HL-60/S4 (cell line): ENCODE results near the gene EPHA4.

ENCODE experiments used
- in situ Hi-C: fragments of 300-500 bp; cut with MboI; formaldehyde crosslinking; loops from 2 replicates; pipeline ENCODE4 v1.14.3; 2022; ENCODE audit warnings: low sequenced_read_pairs

Gene EPHA4

DNA sequence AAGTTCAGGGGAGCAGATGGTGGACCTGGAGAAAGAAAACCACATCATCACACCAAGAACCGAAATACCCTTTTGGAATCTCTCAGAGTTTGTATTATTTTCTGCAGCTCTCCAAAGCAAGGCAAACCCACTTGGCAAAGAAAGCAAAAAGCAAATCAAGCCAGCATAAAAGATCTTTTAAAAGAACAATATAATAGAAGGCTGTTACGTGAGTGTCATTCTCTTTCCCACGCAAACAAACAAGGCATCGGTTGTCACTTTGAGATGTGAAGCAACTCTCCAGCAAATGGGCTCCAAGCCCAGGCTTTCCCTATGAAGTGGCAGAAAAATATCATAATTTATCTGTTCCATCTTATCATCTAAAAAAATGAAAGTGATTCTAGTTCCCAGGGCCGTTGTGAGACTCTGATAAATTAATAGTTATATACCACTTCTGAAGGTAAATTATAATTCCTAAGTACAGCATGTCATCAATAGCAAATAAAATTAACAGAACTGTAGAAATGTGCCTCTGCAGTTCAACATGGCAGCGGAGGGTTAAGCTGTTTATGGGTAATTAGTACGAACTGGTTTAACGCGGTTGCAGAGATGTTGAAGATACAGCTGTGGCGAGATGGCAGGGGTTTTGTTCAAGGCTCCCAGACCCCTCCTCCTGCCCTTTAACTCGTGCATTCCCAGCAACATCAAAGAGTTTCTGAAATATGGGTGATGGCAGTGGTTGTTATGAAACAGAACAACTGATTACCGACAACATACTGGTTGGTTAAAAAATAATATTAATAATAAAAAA is 89.2 kb downstream of the EPHA4 start:
- in situ Hi-C loops, result no loop called here

- in situ Hi-C loops, result no loop called here
Measured at GRCh38 chr2:221480821-221481220, 91.3 kb downstream of the EPHA4 start.

GRCh38 chr2:221480163-221480562 is 91.9 kb downstream of the EPHA4 start:
- in situ Hi-C loops, result no loop called here

GRCh38 chr2:221478485-221478863 is 93.6 kb downstream of the EPHA4 start:
- in situ Hi-C loops, result no loop called here

GRCh38 chr2:221477714-221478484 is 94.2 kb downstream of the EPHA4 start:
- in situ Hi-C loops, result no loop called here

- in situ Hi-C loops, result no loop called here
Measured at GRCh38 chr2:221476195-221476594, 95.9 kb downstream of the EPHA4 start.

GRCh38 chr2:221473451-221473850 is 98.7 kb downstream of the EPHA4 start:
- in situ Hi-C loops, result no loop called here

- in situ Hi-C loops, result no loop called here
Measured at GRCh38 chr2:221468317-221468716, 103.8 kb downstream of the EPHA4 start.

DNA sequence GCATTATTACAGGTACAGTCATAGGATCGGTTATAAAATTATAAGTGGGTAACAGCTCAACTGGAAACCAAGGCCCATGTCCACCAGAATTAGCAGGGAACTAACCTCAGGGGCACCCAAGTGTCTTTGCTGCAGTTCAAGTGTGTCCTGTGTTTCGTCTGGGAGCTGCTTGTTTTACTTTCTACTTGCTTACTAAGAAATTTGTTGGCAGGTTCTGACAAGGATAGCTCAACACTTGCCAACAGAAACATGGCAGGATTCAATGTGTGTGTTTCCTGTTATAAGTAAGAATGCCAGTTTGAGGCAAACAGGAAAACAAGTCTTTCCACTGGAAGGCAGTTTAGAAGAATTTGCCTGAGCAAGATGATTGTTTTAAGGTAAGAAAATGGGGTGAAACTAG is 104.5 kb downstream of the EPHA4 start:
- in situ Hi-C loops, result no loop called here

- in situ Hi-C loops, result no loop called here
Measured at GRCh38 chr2:221466744-221467143, 105.4 kb downstream of the EPHA4 start.

DNA sequence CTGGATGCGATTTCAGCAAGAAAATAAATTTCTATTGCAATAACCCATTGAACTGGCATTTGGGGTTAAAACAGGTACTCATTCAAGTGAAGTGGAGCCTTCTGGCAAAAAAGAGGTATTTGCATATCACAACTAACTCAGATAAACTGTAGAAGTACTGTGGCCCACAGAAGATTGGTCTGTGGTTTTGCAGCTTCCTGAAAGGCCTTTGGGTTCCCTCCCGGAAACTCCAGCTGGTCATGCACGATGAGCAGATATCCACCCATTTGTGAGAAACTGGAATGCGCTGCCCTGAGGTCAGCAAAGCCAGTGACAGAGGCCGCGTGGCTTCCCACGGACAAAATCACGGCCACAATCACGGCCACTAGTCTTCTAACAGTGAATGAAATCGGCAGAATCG is 106.3 kb downstream of the EPHA4 start:
- in situ Hi-C loops, result no loop called here

DNA sequence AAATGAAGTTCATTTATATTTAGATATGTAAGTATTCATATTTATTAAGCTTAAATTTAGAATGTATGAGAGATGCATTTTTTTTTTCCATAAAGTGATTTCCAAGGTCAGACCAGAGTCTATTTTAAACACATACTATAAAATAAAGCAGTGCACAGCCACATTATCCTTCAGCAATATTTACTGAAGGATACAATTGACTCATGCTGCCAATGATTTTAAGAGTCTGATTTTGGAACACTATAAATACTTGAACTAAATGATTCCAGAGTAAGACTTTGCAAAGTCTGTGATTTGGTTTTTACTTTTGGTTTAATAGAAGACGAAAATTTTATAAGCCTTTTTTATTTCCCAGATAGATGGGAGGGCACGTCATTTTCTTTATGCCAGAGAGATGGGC is 107.1 kb downstream of the EPHA4 start:
- in situ Hi-C loops, result no loop called here

DNA sequence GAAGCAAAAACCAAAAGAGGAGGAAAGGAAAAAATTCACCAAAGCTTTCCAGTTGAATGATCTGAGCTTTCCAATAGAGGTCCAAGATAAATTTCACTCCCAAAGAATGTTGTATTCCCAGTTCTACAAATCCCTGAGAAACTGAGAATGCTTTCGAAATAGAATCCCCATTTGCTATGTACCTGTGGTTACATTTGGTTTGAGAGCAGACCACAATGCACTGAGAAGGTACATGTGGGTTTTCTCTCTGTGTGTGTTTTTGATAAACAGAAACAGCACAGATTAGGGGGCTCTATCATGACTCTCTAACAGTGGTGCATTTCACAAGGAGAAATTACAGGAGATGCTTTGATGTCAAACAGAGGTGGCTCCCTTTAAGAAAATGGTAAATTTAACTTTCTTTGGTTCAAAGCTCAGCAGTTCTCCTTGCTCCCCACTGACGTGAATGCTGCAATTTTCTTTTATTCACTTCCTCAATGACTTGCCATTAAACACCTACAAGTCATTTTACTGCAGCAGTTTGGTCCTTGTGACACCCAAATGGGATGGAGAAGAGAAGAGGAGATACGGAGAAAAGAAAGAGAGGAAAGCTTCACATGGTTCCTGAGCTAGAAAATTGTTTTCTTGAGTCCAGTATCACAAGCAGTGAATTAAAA is 108.7 kb downstream of the EPHA4 start:
- in situ Hi-C loops, result no loop called here

- in situ Hi-C loops, result no loop called here
Measured at GRCh38 chr2:221461901-221462300, 110.2 kb downstream of the EPHA4 start.

DNA sequence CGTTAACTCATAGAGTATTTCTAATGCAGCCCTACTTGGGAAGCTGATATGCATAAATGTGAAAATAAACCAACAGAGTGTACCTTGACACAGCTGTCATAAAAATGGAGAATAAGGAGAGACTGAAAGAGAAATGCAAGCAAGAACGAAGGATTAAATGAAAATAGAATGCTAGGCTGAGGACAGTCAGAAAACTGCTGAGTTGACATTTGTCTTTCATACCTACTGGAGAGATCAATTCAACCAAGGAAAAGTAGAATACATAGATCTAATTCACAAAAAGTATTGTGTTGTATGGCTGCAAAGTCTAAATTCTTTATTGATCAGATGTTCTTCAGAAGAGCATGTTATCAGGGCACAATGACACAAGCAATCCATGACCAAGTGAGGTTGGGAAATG is 112.0 kb downstream of the EPHA4 start:
- in situ Hi-C loops, result no loop called here

DNA sequence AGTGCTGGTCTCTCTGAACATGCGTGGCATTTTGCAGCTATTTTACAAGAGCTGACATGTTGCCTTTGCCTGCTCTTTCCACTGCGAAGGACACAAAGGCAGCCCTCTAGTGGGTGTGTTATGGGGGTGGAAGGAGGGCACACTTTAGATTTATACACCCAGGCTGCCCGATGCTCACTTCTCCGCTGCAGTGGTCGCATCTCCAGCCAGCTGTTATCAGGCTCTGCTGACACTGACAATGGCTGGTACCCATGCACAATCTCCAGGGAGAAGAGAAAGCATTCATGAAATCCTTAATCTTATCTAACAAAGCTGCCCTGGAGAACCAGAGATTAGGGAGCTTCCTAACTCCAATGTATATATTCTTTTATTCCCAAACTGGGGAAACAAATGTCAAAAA is 113.5 kb downstream of the EPHA4 start:
- in situ Hi-C loops, result no loop called here

DNA sequence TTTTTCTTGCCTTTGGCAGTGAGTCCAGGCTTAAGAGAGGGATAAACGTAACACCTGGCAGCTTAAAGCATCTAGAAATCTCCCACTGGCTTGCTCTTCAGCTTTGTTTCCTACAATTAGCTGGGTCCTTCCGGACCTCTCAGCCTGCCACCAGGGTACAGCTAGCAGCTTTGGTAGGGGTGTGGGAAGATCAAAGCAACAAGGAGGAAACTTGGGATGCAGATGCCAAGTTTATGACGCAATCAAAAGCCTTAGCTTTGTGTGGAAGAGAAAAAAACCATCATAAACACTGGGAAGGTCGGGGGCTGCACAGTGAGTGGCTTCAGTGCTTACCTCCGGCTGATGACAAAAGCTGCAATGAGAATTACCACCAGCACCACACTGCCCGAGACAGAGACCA is 116.9 kb downstream of the EPHA4 start:
- in situ Hi-C loops, result no loop called here

- in situ Hi-C loops, result no loop called here
Measured at GRCh38 chr2:221454459-221455105, 117.5 kb downstream of the EPHA4 start.

DNA sequence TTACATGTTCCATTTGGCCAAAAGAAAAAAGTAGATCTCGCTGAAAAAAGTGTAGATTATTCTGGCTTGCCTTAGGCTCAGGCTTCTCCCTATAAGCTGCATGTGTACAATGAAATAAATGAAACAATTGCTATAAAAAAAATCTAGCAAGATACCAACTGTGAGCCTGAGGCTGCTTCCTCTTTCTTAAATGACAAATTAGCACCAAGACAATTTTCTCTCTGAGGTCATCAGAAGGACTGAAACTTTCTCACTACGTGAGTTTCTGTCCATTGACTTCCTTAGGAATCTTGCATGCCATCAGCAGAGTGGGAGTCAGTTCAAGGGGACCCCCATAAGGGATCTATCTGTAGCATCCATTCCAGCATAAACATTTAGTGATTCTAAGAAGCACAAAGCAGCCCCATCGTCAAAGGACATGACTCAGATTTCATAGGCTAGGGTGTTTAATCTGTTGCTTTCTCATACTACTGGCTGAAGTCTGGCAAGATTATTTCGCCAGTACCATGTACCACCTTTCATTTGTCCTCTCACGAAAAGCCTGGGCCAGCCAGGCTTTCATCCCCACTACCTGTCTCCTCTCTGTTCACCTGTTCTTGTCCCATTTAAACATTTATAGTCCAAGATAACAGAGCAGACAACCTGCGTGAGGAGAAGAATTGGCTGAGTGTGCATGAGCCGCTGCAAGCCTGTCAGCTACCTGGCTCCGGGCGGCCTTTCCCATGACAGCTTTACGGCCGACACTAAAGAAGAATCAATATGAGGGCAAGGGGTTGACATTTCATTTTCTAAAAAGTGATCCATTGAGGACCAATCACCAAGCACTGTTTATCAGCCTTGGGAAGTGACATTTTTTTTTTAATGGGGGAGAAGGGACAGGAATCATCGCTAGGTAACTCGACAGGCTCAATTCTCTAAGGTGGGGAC is 120.0 kb downstream of the EPHA4 start:
- in situ Hi-C loops, result no loop called here

DNA sequence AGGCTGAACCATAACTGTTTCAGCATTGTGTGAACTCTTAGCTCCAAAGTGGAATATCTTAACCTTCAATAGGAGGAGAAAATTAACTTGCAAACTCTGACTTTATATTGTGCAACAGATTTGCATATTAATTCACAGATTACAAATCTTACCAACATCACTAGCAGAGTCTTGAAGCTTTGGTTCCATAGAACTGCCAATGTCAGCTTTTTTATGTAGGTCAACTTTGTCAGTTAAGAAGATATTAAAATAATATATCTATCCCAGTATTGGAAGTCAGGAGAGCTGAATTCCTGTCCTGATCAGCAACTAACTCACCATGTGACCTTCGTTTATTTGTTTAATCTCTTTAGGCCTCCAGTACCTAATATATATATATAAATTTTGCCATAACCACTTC is 121.8 kb downstream of the EPHA4 start:
- in situ Hi-C loops, result no loop called here
